Endothelial cell of umbilical vein (primary cell): ENCODE data around the gene PGAM1. TPM values are rescaled to one million over a fixed set of nuclear protein-coding genes. Genes with fewer than 3 reads are reported as not detected.
"Not testable (repeated sequence)": the region's sequence is repeated elsewhere in the genome, so short reads cannot be mapped to it uniquely, and the experiment has no call there.

Source experiments
- BruUV-seq: library from RNA; stranded (reverse); fragments of 400-500 nt; replicated peaks from 2 replicates; lab custom pipeline; 2021; lab: Mats Ljungman, UMichigan
- CTCF ChIA-PET: fragments of 300-600, 350-600 bp; sonication (Branson Sonifier 250); formaldehyde crosslinking; loops from one replicate; lab custom pipeline; 2021; ENCODE audit warnings: antibody characterized with exemption, inconsistent platforms; lab: Charles Lee
- POLR2A ChIA-PET: fragments of 300-600, 350-600 bp; sonication (Branson Sonifier 250); formaldehyde crosslinking; loops from one replicate; lab custom pipeline; 2021; ENCODE audit warnings: antibody characterized with exemption, inconsistent platforms; lab: Charles Lee
- DNase-seq: peaks from one replicate; pipeline ENCODE4 v3.0.0-alpha.2; 2011; ENCODE audit warnings: low read depth, low spot score
- FAIRE-seq: peaks from 2 replicates; lab custom pipeline; 2011; peaks lifted over from hg19 to GRCh38; lab: Jason Lieb, UNC
- H2AFZ ChIP-seq: 2 replicates; pipeline ENCODE4 v1.6.0; 2012; ENCODE audit warnings: low read depth, low read length, control low read depth, inconsistent platforms
- H3K27ac ChIP-seq: 2 replicates; pipeline ENCODE4 v1.5.1; 2011; ENCODE audit warnings: low read depth, mild to moderate bottlenecking, control low read depth, low read length, moderate library complexity; ENCODE audit not compliant: insufficient read depth
- H3K27me3 ChIP-seq, 2 experiments: 2 replicates each; pipeline versions ENCODE4 v1.6.0 to v1.6.1; 2011; ENCODE audit warnings: low read length in 2 of 2, mixed read lengths in 1 of 2; ENCODE audit not compliant: control insufficient read depth in 2 of 2, insufficient read depth in 2 of 2
- H3K36me3 ChIP-seq, 2 experiments: 2 replicates in 1 of 2; 3 replicates in 1 of 2; pipeline ENCODE4 v1.5.1; 2011; ENCODE audit warnings: low read length in 2 of 2, mild to moderate bottlenecking in 1 of 2, moderate library complexity in 1 of 2; ENCODE audit not compliant: control insufficient read depth in 2 of 2, insufficient read depth in 2 of 2; ENCODE audit errors: extremely low read depth in 1 of 2
- H3K4me1 ChIP-seq: 3 replicates; pipeline ENCODE4 v1.5.1; 2011; ENCODE audit warnings: mild to moderate bottlenecking, low read length; ENCODE audit not compliant: control insufficient read depth, insufficient read depth; ENCODE audit errors: extremely low read depth
- H3K4me2 ChIP-seq: 2 replicates; pipeline ENCODE4 v1.6.1; 2011; ENCODE audit warnings: low read length, control low read depth, mixed read lengths; ENCODE audit not compliant: insufficient read depth
- H3K4me3 ChIP-seq, 3 experiments: fragments of 200-600 bp in 1 of 3; sonication (generic), shearing (Covaris generic) in 1 of 3; replicated peaks in 1 of 3; 2 replicates each; pipeline ENCODE4 v1.5.1; 2011 to 2016; ENCODE audit warnings: control low read depth in 3 of 3, low read length in 3 of 3, mild to moderate bottlenecking in 2 of 3, inconsistent platforms in 1 of 3, low read depth in 1 of 3, moderate library complexity in 1 of 3; ENCODE audit not compliant: insufficient read depth in 1 of 3
- H3K79me2 ChIP-seq: 2 replicates; pipeline ENCODE4 v1.6.0; 2012; ENCODE audit warnings: low read length, inconsistent platforms; ENCODE audit not compliant: control insufficient read depth, insufficient read depth
- H3K9ac ChIP-seq: replicated peaks from 2 replicates; pipeline ENCODE3; 2011; ENCODE audit warnings: low read length, control low read depth; ENCODE audit not compliant: insufficient read depth; ENCODE audit errors: extremely low read depth
- H3K9me1 ChIP-seq: replicated peaks from 3 replicates; pipeline ENCODE4 v1.6.0; 2011; ENCODE audit warnings: mild to moderate bottlenecking, low read length; ENCODE audit not compliant: control insufficient read depth, insufficient read depth; ENCODE audit errors: extremely low read depth
- H3K9me3 ChIP-seq: replicated peaks from 2 replicates; pipeline ENCODE4 v1.5.1; 2012; ENCODE audit warnings: low read length, inconsistent platforms; ENCODE audit not compliant: control insufficient read depth, insufficient read depth
- H4K20me1 ChIP-seq: replicated peaks from 2 replicates; pipeline ENCODE3; 2011; ENCODE audit warnings: mild to moderate bottlenecking, low read length; ENCODE audit not compliant: control insufficient read depth, insufficient read depth; ENCODE audit errors: extremely low read depth
- CTCF ChIP-seq, 2 donors: IDR thresholded peaks; 1 replicate in 1 of 2; 2 replicates in 1 of 2; pipeline ENCODE4 v1.5.1; 2011; ENCODE audit warnings: low read length in 2 of 2, mild to moderate bottlenecking in 2 of 2, moderate library complexity in 2 of 2, control low read depth in 1 of 2, inconsistent platforms in 1 of 2, low read depth in 1 of 2; ENCODE audit not compliant: insufficient read depth in 1 of 2; ENCODE audit errors: extremely low read depth in 1 of 2
- EZH2 ChIP-seq: IDR thresholded peaks from 2 replicates; pipeline ENCODE4 v1.6.1; 2012; ENCODE audit warnings: borderline replicate concordance, low read depth, mild to moderate bottlenecking, moderate library complexity, low read length, inconsistent platforms; ENCODE audit not compliant: severe bottlenecking
- FOS ChIP-seq: IDR thresholded peaks from 2 replicates; pipeline ENCODE4 v1.6.1; 2011; ENCODE audit warnings: mild to moderate bottlenecking, low read length, moderate library complexity, borderline replicate concordance; ENCODE audit not compliant: insufficient read depth
- GATA2 ChIP-seq: IDR thresholded peaks from 2 replicates; pipeline ENCODE4 v1.7.0; 2011; ENCODE audit warnings: low read depth, mild to moderate bottlenecking, moderate library complexity, mixed read lengths, low read length; ENCODE audit not compliant: insufficient read length, insufficient read depth
- JUN ChIP-seq: IDR thresholded peaks from 2 replicates; pipeline ENCODE4 v1.6.1; 2011; ENCODE audit warnings: borderline replicate concordance, low read depth; ENCODE audit not compliant: insufficient read length, insufficient read depth
- MYC ChIP-seq: IDR thresholded peaks from one replicate; pipeline ENCODE4 v1.6.1; 2011; ENCODE audit warnings: mild to moderate bottlenecking, low read depth, low read length
- POLR2A ChIP-seq: IDR thresholded peaks from 2 replicates; pipeline ENCODE4 v1.6.1; 2012; ENCODE audit warnings: low read depth, mild to moderate bottlenecking, control low read depth, low read length
- dilution Hi-C: fragments of 300-500 bp; cut with MboI; formaldehyde crosslinking; loops from one replicate; pipeline ENCODE4 v1.15.0; 2019; ENCODE audit warnings: low sequenced_read_pairs; ENCODE audit not compliant: extremely low pct_ligation_motif_present
- intact Hi-C: fragments of 100-400 bp; cut with micrococcal nuclease; formaldehyde crosslinking; loops from one replicate; pipeline ENCODE4 v1.10.0; 2022
- polyA plus RNA-seq, 4 experiments: library from polyadenylated mRNA; depleted of rRNA in 3 of 4; stranded (reverse) in 3 of 4; unstranded in 1 of 4; fragments of >200 nt; gene quantifications; 2 replicates each; pipeline versions ENCODE4 v1.2.1 to v1.2.3, GENCODE V29; 2011 to 2012; ENCODE audit warnings: missing spikeins in 1 of 4
- total RNA-seq: library from RNA; stranded (reverse); gene quantifications from 2 replicates; pipeline ENCODE4 v1.2.3, GENCODE V29; 2021

Gene PGAM1
- total and polyA plus RNA-seq, 2 donors (not counting 3 experiments of a cell fraction or from before 2014, with no cell fraction given) = 375 TPM

- H3K36me3 ChIP-seq = no peaks in the 10 kb centered on the region
- TF ChIP-seq JUN = no peak
- TF ChIP-seq MYC = no peak
- no peak for TF ChIP-seq CTCF (IDR thresholded peaks at IDR 0.05; ENCODE audit: extremely low read depth in 1 of 2, insufficient read depth in 1 of 2, low read depth in 1 of 2, low read length in 2 of 2)
- TF ChIP-seq FOS = no peak
- TF ChIP-seq EZH2 = no peak
- TF ChIP-seq POLR2A = no peak
- no peak for TF ChIP-seq GATA2
- H3K9ac ChIP-seq = no peak overlapping the region
- DNase-seq (no peak), FAIRE-seq (no peak)
- ChIA-PET POLR2A (no interaction called here), CTCF (interaction anchor here (0.8 to 4.6 kb wide), 6 partner anchors 8 to 207 kb away, joined by 3 to 24 read pairs (median 6); partner anchors contain the start of gene PGAM1)
- no peaks in the 10 kb centered on the region for H3K27me3 ChIP-seq
- no TSS peak for BruUV-seq
- no peaks in the 10 kb centered on the region for H3K4me1 ChIP-seq
- no peaks in the 10 kb centered on the region for H3K9me1 ChIP-seq
- H3K79me2 ChIP-seq = no peaks in the 10 kb centered on the region
- no peaks in the 10 kb centered on the region for H3K9me3 ChIP-seq
- no peak overlapping the region for H3K4me3 ChIP-seq
- dilution Hi-C loops (no loop called here), intact Hi-C loops (loop anchor here (2.0 to 5.0 kb wide), 2 partner anchors 147 to 191 kb away; no protein-coding TSS in a partner anchor)
- no peaks in the 10 kb centered on the region for H4K20me1 ChIP-seq
- H2AFZ ChIP-seq = no peak overlapping the region
- no peak overlapping the region for H3K27ac ChIP-seq
- no peak overlapping the region for H3K4me2 ChIP-seq
Measured at GRCh38 chr10:97406064-97406463, 19.9 kb upstream of the PGAM1 start.

GRCh38 chr10:97406483-97406882 lies 19.5 kb upstream of the PGAM1 start:
- FAIRE-seq, H3K27ac ChIP-seq, H3K4me2 ChIP-seq, H4K20me1 ChIP-seq, DNase-seq, dilution Hi-C loops, H3K4me1 ChIP-seq, BruUV-seq, H3K4me3 ChIP-seq, POLR2A ChIA-PET, H3K79me2 ChIP-seq, H2AFZ ChIP-seq, H3K9me1 ChIP-seq, H3K9me3 ChIP-seq, H3K27me3 ChIP-seq, H3K9ac ChIP-seq, H3K36me3 ChIP-seq: not testable (repeated sequence)
- intact Hi-C loops = loop anchor here (2.0 to 5.0 kb wide), 2 partner anchors 146 to 191 kb away; no protein-coding TSS in a partner anchor
- CTCF ChIA-PET = interaction anchor here (0.8 to 4.6 kb wide), 8 partner anchors 9 to 206 kb away, joined by 3 to 24 read pairs (median 6); partner anchors contain the start of gene PGAM1
